Measurements from ENCODE around the gene EYA2.
"Not testable (repeated sequence)": the region's sequence is repeated elsewhere in the genome, so short reads cannot be mapped to it uniquely, and the experiment has no call there.

EYA2 gene

GRCh38 chr20:46959821-46960220 lies 65.2 kb downstream of the EYA2 start:
- DNase-seq (ENCODE audit: insufficient read length, low spot score) (no peak), FAIRE-seq (no peak)

GRCh38 chr20:46960536-46960935 lies 65.9 kb downstream of the EYA2 start:
- TF ChIP-seq CTCF (IDR thresholded peaks at IDR 0.05; ENCODE audit: insufficient read depth, missing control alignments): no peak
- FAIRE-seq (no peak), DNase-seq (ENCODE audit: insufficient read length, low spot score) (no peak)

More at GRCh38 chr20:46959821-46960220, 65.2 kb downstream of the EYA2 start:
- no peak for TF ChIP-seq CTCF (IDR thresholded peaks at IDR 0.05; ENCODE audit: insufficient read depth, missing control alignments)

GRCh38 chr20:46961968-46962367 lies 67.3 kb downstream of the EYA2 start:
- not testable (repeated sequence) for FAIRE-seq; DNase-seq (ENCODE audit: insufficient read length, low spot score)

GRCh38 chr20:46962452-46963195 lies 68.0 kb downstream of the EYA2 start:
- no peak for DNase-seq (ENCODE audit: insufficient read length, low spot score)
- no peak for TF ChIP-seq CTCF (IDR thresholded peaks at IDR 0.05; ENCODE audit: insufficient read depth, missing control alignments)
- no peak for FAIRE-seq

GRCh38 chr20:46963196-46963529 lies 68.5 kb downstream of the EYA2 start:
- no peak for DNase-seq (ENCODE audit: insufficient read length, low spot score)
- no peak for FAIRE-seq
- no peak for TF ChIP-seq CTCF (IDR thresholded peaks at IDR 0.05; ENCODE audit: insufficient read depth, missing control alignments)

GRCh38 chr20:46963758-46964617 lies 69.3 kb downstream of the EYA2 start:
- TF ChIP-seq CTCF (IDR thresholded peaks at IDR 0.05; ENCODE audit: insufficient read depth, missing control alignments): no peak
- FAIRE-seq: no peak
- DNase-seq (ENCODE audit: insufficient read length, low spot score): no peak

- TF ChIP-seq CTCF (IDR thresholded peaks at IDR 0.05; ENCODE audit: insufficient read depth, missing control alignments): no peak
- no peak for FAIRE-seq
- no peak for DNase-seq (ENCODE audit: insufficient read length, low spot score)
Measured at GRCh38 chr20:46964618-46965455, 70.2 kb downstream of the EYA2 start.
